GM23248 (cell line): ENCODE measurements around the gene TRAF3IP3.

Source experiments
- EZH2 ChIP-seq: fragments of 200-600 bp; sonication (generic); IDR thresholded peaks from 2 replicates; pipeline ENCODE4 v1.6.1; 2018; ENCODE audit warnings: antibody characterized with exemption, mild to moderate bottlenecking; ENCODE audit not compliant: insufficient read depth, poor library complexity, severe bottlenecking
- EZH2phosphoT487 ChIP-seq: fragments of 200-600 bp; sonication (generic); IDR thresholded peaks from 2 replicates; pipeline ENCODE4 v1.6.1; 2018; ENCODE audit warnings: antibody characterized with exemption, moderate library complexity, mild to moderate bottlenecking, low read depth; ENCODE audit not compliant: insufficient read depth

- TF ChIP-seq EZH2 (no peak), EZH2phosphoT487 (no peak)
Measured at GRCh38 chr1:209780268-209780667, 24.4 kb downstream of the TRAF3IP3 start.
